C4-2B (cell line): Measurements from ENCODE around the gene GARRE1.

Source experiments
- H3K27ac ChIP-seq: fragments of 450-650 bp; 2 replicates; pipeline ENCODE4 v1.5.1; 2017
- CTCF ChIP-seq: fragments of 450-650 bp; conservative IDR thresholded peaks from 2 replicates; pipeline ENCODE4 v1.5.1; 2017; ENCODE audit warnings: mild to moderate bottlenecking
- ZFX ChIP-seq: fragments of 450-650 bp; IDR thresholded peaks from 2 replicates; pipeline ENCODE4 v1.6.1; 2017

The GARRE1 gene

GRCh38 chr19:34265221-34265650, 10.9 kb downstream of the GARRE1 start:
- H3K27ac ChIP-seq: no peak overlapping the region
- TF ChIP-seq CTCF (no peak), ZFX (no peak)

GRCh38 chr19:34269081-34269480, 14.7 kb downstream of the GARRE1 start:
- H3K27ac ChIP-seq: no peak overlapping the region
- no peak for TF ChIP-seq CTCF
- TF ChIP-seq ZFX: no peak

GRCh38 chr19:34269489-34269888, 15.1 kb downstream of the GARRE1 start:
- H3K27ac ChIP-seq: no peak overlapping the region
- TF ChIP-seq ZFX: no peak
- no peak for TF ChIP-seq CTCF

GRCh38 chr19:34269968-34270621, 15.7 kb downstream of the GARRE1 start:
- H3K27ac ChIP-seq: peak overlapping the region; percentile 2; the same call in 1 of the 2 replicates
- no peak for TF ChIP-seq ZFX
- TF ChIP-seq CTCF: no peak

GRCh38 chr19:34273121-34273520, 18.8 kb downstream of the GARRE1 start:
- TF ChIP-seq ZFX (no peak), CTCF (no peak)
- no peak overlapping the region for H3K27ac ChIP-seq

GRCh38 chr19:34274284-34274826, 20.0 kb downstream of the GARRE1 start:
- H3K27ac ChIP-seq: no peak overlapping the region
- TF ChIP-seq ZFX (no peak), CTCF (no peak)

- H3K27ac ChIP-seq: no peak overlapping the region
- no peak for TF ChIP-seq CTCF
- no peak for TF ChIP-seq ZFX
Measured at GRCh38 chr19:34274827-34275625, 20.7 kb downstream of the GARRE1 start.
